HG02623 (cell line): ENCODE data around the gene CCDC88A.
"Not testable (repeated sequence)": the region's sequence is repeated elsewhere in the genome, so short reads cannot be mapped to it uniquely, and the experiment has no call there.

ENCODE experiments used
- ATAC-seq: cut with Tn5 transposase; IDR thresholded peaks from one replicate; pipeline ENCODE4 v1.9.1; 2021; ENCODE audit warnings: moderate library complexity; ENCODE audit not compliant: unreplicated experiment

Gene CCDC88A, protein sequence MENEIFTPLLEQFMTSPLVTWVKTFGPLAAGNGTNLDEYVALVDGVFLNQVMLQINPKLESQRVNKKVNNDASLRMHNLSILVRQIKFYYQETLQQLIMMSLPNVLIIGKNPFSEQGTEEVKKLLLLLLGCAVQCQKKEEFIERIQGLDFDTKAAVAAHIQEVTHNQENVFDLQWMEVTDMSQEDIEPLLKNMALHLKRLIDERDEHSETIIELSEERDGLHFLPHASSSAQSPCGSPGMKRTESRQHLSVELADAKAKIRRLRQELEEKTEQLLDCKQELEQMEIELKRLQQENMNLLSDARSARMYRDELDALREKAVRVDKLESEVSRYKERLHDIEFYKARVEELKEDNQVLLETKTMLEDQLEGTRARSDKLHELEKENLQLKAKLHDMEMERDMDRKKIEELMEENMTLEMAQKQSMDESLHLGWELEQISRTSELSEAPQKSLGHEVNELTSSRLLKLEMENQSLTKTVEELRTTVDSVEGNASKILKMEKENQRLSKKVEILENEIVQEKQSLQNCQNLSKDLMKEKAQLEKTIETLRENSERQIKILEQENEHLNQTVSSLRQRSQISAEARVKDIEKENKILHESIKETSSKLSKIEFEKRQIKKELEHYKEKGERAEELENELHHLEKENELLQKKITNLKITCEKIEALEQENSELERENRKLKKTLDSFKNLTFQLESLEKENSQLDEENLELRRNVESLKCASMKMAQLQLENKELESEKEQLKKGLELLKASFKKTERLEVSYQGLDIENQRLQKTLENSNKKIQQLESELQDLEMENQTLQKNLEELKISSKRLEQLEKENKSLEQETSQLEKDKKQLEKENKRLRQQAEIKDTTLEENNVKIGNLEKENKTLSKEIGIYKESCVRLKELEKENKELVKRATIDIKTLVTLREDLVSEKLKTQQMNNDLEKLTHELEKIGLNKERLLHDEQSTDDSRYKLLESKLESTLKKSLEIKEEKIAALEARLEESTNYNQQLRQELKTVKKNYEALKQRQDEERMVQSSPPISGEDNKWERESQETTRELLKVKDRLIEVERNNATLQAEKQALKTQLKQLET (N-terminal part only)

DNA sequence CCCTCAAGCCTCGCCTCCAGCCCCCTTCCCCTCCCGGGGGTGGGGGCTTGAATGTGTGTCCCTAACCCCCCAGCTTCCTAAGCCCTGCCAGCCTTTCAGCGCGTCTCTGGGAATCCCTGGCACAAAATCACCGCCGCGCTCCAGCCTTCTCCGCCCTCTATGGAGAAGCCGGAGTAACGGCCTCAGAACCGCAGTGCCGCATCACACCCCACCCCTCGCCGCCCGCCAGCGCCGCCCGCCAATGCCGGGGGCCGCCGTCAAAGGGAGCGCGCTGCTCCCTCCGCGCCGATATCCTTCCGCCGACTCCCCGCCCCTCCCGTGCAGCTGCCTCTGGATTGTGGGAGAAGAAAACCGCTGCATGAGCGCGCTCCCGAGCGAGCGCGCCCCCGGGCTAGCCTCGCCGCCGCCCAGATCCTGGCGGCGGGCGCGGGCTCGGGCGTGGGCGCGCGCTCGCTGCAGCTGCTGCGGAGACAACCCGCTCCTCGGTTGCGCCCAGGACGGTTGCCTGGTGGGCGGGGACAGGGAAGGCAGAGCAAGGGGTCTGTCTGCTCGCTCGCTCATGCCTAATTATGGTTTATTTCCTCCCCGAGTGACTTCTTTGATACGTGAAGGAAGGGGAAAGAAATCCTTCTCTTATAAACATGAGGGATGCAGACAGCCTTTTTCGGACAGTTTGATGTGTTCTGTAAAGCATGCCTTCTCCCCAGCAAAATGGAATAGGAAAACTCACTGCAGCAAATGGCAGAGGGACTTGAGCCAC lies at the start of gene CCDC88A:
Gene CCDC88A (minus strand): TSS at position 178 of the 760 bp plus-strand sequence. CDS start 777 bp downstream, outside the sequence.
- ATAC-seq = peak; percentile 73

DNA sequence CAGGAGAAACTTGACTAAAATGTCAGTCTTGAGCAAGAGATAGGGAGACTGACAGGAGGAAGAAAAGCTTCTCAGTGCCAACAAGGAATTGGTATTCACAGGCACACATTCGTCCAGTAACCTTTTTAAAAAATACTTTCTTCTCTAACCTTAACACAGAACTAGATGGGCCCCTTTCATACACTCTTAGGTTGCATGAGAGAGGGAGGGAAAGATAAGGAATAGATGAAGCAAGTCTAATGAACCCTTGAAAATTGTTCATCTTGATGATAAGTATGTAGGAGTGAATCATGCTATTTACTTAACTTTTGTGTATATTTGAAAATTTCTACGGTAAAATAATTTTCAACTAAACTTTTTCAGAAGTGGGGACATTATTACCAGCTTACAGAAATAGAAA lies 42.0 kb upstream of the CCDC88A start:
- ATAC-seq = no peak

DNA sequence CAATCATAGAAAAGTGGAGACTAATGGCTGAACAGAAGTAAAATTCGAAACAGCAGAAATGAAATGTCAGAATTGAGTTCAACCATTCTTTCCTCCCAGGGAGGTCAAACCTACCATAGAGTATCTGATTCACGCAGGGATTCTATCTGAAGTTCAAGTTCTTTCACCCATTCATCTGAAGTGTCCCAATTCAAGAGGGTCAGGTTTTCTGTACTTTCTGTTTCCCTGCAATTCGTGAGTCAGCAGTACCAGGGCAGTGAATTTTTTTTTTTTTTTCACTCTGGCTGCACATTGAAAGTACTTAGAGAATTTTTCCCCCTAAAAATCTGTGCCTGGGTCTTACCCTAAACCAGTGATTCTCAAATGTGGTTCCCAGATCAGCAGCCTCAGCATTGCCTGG lies 40.9 kb upstream of the CCDC88A start:
- no peak for ATAC-seq

DNA sequence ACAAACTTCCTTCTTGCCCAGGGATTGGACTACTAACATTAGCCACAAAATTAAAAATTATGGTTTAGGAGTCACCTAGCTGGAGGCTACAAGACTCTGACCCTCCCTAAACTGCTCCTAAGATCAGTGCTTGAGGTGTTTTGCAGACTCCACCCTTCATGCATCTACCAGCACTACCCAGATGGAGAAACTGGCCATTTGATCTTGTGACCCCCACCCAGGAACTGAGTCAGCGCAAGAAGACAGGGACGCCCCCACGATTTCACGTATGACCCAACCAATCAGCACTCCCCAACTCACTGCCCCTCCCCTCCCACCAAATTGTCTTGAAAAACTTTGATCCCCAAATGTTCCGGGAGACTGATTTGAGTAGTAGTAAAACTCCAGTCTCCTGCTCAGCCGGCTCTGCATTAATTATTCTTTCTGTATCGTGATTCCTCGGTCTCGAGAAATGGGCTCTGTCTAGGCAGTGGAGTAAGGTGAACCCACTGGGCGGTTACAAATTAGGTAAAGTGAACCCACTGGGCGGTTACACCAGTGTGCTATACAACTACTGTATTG lies 40.1 kb upstream of the CCDC88A start:
- no peak for ATAC-seq

DNA sequence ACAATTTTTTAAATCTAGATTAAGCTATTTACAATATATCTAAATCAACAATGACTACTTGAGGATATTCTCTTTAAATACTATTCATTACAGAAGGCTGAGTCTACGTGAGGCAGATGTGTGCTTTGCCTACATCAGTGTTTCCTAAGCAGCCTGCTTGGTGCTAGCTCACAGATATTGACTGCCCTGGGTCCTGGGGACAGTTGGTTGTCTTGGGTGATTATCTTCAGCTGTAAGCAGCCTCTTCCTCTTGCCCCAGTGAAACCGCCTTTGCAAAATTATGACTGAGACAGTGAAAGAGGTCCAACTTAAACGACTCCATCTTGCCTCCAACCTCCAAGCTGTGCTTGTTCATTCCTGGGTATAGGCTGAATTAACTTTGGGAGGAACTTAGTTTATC lies 39.6 kb upstream of the CCDC88A start:
- ATAC-seq = no peak

DNA sequence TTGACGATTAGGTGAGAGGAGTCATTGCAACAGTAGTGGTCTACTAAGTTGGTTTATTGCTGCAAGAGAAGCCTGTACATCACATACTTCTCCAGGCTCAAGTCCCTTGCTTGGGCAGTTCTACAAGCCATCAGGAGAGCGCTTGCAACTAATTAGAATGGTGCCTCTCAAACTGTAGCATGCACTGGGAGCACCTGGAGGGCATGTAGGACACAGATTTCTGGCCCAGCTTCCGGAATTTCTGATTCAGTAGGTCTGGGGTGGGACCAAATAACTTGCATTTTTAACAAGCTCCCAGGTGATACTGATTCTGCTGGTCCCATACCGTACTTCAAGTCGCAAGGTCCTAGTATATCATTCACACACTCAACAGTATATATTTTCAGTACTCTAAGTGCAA lies 34.5 kb upstream of the CCDC88A start:
- ATAC-seq = no peak

DNA sequence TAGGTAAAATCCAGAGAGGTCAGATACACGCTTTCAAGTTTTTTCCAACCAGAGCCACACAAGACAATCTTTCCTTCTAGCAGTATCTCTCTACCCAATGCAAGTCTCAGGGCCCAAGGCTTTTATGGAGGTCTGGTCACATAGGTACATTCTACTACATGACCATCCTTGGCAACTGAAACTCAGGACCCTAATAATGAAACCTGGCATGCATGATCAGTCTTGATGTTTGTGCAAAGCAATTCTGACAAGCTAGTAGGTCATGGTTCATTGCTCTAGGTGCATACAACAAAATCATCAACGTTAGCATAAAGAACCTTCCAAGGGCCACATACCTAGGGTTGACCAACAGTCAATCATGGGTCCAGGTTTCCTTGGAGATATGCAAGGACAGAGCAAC lies 33.2 kb upstream of the CCDC88A start:
- ATAC-seq = no peak

DNA sequence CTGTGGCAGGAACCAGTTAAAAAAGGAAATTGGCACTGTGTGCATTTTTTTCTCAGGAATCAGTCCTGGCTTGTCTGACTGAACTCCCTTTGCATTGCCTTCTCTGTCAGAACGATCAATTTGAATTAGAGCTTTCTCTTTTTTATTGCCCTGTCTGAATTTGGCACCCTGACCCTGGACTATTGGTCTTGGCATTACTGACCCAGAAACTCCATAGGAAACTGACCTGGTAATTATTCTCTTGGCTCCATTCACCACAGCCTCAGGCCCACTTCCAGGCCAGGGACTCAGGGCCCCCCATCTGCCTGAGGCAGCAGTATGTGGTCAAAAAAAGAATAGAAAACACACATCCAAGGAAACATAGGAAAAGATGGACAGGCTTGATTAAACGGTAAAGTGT lies 32.0 kb upstream of the CCDC88A start:
- ATAC-seq = no peak

DNA sequence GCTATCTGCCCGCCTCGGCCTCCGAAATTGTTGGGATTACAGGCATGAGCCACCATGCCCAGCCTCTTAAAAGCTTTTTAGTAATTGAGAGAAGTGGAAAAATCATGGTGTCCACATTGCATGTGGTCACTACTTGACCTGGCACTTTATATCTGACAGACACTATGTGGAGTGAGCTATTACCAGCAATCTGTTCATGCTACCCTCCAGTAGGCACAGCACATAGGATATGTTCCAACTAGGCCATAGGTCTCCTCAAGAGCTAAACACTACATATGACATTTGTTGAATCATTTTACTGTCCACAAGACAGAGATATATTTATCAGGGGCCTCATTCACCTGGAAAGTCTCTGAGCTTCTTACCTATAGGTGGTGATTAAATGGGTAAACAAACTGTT lies 30.4 kb upstream of the CCDC88A start:
- ATAC-seq = not testable (repeated sequence)

DNA sequence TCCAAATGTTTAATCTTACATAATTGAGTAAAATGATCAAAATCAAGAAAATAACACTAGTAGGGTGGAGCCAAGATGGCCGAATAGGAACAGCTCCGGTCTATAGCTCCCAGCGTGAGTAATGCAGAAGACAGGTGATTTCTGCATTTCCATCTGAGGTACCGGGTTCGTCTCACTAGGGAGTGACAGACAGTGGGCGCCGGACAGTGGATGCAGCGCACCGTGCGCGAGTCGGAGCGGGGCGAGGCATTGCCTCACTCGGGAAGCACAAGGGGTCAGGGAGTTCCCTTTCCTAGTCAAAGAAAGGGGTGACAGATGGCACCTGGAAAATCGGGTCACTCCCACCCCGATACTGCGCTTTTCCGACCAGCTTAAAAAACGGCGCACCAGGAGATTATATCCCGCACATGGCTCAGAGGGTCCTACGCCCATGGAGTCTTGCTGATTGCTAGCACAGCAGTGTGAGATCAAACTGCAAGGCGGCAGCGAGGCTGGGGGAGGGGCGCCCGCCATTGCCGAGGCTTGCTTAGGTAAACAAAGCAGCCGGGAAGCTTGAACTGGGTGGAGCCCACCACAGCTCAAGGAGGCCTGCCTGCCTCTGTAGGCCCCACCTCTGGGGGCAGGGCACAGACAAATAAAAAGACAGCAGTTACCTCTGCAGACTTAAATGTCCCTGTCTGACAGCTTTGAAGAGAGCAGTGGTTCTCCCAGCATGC lies 22.5 kb upstream of the CCDC88A start:
- not testable (repeated sequence) for ATAC-seq

DNA sequence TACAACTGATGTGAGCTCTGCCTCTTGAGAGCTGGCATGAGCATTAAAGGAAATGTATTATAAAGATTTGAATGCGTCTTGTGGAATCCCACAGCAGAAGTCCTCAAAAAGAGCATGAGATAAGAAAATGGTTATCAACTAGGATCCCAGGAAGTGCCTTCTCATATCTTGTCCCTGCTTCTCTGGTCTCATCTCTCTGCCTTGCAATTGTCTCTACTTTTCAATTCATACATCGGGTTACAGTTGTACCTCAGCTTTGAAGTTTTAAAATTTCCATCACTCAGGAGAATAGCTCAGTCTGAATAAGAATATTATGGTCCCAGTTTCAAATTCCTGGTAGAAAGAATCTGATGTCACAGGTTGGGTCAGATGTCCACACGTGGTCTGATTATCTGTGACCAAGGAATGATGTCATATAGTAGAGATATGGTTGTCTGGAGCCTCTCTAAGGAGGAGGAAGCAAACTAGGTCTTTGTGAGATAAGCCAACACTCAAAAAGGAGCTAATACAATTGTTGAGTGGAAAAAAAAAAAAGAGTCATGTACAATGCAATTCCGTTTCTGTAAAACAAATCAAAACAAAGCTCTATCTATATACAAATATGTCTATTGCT lies 21.7 kb upstream of the CCDC88A start:
- no peak for ATAC-seq

DNA sequence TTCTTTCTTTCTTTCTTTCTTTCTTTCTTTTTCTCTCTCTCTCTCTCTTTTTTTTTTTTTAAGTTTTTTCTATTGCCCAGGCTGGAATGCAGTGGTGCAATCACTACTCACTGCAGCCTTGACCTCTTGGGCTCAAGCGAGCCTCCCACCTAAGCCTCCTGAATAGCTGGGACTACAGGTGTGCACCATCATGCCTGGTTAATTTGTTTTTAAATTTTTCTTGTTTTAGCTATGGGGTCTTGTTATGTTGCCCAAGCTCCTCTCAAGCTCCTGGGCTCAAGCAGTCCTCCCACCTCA lies 19.4 kb upstream of the CCDC88A start:
- ATAC-seq = no peak

DNA sequence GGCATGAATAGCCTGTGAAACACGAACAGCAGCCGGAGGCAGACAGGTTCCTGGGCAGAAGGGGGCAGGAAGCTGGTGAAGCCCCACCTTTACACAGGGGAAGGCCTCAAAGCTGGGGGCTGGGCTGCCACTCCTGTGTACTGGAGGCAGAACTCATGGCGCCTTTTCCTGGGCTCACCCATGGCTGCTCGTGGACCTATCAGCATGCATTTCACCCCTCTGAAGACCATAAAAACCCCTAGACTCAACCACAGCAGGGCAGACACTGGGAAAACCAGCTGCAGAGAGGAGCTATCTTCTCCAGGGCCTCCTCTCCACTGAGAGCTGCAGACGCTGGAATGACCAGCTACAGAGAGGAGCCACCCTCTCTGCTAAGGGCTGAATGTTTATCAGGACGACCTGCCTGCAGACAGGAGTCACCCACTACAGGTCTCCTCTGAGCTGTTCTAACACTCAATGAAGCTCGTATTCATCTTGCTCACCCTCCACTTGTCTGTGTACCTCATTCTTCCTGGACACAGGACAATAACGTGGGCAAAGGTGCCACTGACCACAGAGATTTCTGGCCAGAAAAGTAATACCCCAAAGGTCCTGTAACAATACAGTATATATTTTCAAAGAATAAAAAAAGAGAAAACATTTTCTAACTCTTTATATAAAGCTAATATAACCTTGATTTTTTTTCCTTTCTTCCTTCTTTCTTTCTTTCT lies 18.9 kb upstream of the CCDC88A start:
- ATAC-seq = no peak

DNA sequence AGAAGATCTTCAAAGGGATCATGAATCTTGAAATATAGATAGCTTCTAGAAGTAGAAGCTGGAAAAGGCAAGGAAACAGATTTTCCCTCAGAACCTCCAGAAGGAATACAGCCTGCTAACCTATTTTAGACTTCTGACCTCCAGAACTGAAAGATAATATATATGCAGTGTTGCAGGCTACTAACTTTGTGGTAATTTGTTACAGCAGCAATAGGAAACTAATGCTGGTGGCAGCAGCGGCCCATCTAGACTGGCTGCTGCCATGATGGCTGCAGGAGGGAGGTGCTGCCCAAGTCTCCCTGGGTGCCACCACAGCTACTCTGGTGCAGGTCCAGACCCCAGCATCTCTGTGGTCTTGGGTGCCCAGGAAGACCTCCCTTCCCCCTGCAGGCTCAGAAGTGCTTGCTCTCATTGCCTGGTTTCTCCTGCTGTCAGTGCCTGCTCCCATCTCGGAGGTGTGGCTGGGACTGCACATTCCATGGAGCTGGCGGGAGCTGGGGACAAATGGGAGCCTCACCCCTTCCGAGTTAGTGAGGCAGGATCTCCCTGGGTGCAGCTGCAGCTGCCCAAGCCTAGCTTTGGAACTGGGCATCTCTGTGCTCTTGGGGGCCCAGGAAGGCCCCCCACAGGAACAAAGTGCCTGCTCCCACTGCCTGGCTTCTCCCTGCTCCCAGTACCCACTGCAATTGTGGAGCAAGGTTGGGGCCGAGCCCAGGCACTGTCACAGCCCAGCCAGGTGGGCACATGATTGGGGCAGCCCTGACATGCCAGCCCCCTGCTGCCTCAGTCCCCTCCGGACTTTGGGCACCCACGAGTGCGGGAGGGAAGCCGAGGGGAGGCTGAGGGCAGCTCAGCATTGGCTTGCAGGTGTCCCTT lies 18.1 kb upstream of the CCDC88A start:
- ATAC-seq = no peak

DNA sequence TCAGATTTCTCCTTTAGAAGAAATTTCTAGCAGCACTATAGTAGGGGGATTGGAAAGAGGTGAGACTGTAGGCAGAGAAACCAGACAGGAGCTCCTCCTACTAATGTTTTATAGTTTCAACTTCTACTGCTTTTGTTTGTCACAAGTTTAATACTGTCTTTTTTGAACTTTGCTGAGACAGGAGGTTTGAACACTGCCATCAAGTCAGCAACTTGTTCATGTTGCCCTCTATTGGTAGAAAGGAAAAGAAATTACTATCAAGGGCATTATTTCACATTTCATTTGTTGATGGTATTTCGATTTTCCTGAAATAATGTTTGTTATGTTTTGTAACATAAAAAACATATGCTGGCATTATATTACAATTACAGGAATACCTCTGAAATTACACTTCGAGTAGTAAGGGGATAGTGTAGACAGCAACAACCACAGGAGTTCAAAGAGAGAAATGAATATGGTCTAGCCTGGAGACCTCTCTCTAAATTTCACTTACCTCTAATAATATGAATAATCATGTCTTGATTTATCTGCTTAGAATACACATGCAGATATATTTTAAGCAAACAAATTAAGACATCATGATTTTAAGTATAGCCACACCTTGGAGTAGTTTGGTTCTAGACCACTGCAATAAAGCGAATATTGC lies 12.4 kb upstream of the CCDC88A start:
- ATAC-seq = peak; percentile 58

DNA sequence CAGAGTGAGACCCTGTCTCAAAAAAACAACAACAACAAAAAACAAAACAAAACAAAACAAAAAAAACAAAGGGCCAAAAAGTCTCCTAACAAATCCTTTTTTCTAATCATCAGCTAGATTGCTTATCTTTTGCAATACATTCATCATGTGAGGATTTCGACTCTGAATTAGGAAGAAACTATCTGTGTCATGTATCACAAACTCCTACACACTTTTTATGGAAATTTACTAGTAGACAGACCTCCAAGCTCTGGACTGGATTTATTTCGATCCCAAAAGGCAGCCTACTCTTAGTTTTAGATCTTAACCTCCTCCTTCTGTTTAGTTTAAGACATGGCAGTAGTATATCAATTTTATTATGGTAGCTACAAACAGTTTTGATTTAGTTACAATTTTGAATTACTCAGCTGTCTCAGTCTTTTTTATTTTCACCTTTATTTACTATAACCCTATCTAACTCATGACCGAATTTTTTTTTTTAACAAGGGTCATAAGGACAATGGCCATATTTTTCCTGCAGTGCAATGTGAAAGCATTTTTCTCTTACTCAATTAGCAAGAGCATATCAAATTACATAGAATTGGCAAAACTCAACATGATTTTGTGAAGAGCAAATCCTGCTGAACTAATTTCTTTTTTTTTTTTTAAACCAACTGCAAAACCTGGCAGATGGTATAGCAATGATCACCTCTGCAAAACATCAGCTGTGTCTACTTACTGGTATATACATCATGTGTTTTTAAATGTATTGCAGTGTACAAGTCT lies 10.7 kb upstream of the CCDC88A start:
- ATAC-seq = no peak

DNA sequence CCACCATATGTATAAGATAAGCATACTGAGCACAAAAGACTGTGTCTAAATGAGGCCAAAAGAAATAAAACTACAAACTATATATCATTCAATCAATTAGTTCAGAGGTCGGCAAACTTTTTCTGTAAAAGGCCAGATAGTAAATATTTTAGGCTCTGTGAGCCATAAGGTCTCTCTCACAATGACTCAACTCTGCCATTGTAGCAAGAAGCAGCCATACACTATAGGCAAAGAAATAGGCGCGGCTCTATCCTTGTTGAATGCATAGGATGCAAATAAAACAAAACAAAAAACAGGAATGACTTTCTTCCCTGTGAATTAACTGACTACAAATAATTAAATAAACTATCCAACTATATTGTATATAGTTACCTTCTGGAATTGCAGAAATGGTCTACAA lies 8.6 kb upstream of the CCDC88A start:
- no peak for ATAC-seq
